Prostate gland (tissue), 2 donors: ENCODE results near the gene CPED1. TPM values are rescaled to one million over a fixed set of nuclear protein-coding genes. Genes with fewer than 3 reads are reported as not detected.

Experiments
- DNase-seq: peaks from one replicate; pipeline ENCODE4 v3.0.0-alpha.2; 2019; ENCODE audit warnings: low spot score
- H3K27ac ChIP-seq, 2 donors: fragments of 200-600 bp; sonication (generic); 2 replicates each; pipeline ENCODE4 v1.5.1; 2017 to 2019
- H3K27me3 ChIP-seq: fragments of 200-600 bp; sonication (generic); replicated peaks from 2 replicates; pipeline ENCODE4 v1.5.1; 2019; ENCODE audit not compliant: insufficient read depth
- H3K36me3 ChIP-seq, 2 donors: fragments of 200-600 bp; sonication (generic); 1 replicate in 1 of 2; 2 replicates in 1 of 2; pipeline versions ENCODE4 v1.5.1 to v1.8.1; 2017 to 2019
- H3K4me1 ChIP-seq: fragments of 200-600 bp; sonication (generic); replicated peaks from 2 replicates; pipeline ENCODE4 v1.5.1; 2019
- H3K4me3 ChIP-seq, 2 donors: fragments of 200-600 bp; sonication (generic); 2 replicates each; pipeline ENCODE4 v1.5.1; 2017 to 2019
- H3K9me3 ChIP-seq: fragments of 200-600 bp; sonication (generic); 2 replicates; pipeline ENCODE4 v1.5.1; 2017
- POLR2A ChIP-seq: fragments of 450-650 bp; IDR thresholded peaks from one replicate; pipeline ENCODE4 v1.6.1; 2016; ENCODE audit warnings: antibody characterized with exemption, mild to moderate bottlenecking
- POLR2AphosphoS5 ChIP-seq: sonication (generic); formaldehyde crosslinking; IDR thresholded peaks from one replicate; pipeline ENCODE4 v1.6.1; 2017; ENCODE audit warnings: antibody characterized with exemption
- WGBS: methylation state at CpG from one replicate; pipeline ENCODE4 v1.1.5; 2018; 5-methylcytosine and 5-hydroxymethylcytosine counted together
- intact Hi-C: fragments of 100-400 bp; cut with DNase I; formaldehyde crosslinking; loops from one replicate; pipeline ENCODE4 v1.14.2; 2022
- total RNA-seq, 2 donors: library from RNA; depleted of rRNA; stranded (reverse); fragments of >200 nt; gene quantifications; one replicate each; pipeline ENCODE4 v1.1.0, GENCODE V29; 2016
- TF ChIP-seq, protein P1 (sequence below), 4 experiments: fragments of 200-600 bp in 2 of 4; fragments of 450-650 bp in 2 of 4; sonication (generic) in 2 of 4; IDR thresholded peaks; 1 replicate in 3 of 4; 2 replicates in 1 of 4; pipeline ENCODE4 v1.5.1; 2016 to 2019; ENCODE audit warnings: antibody characterized with exemption in 4 of 4, mild to moderate bottlenecking in 2 of 4, moderate library complexity in 2 of 4

The CPED1 gene
- total RNA-seq, 2 donors from 2014 or later: 10.7 to 23.3 TPM

- no peaks in the 10 kb centered on the region for H3K9me3 ChIP-seq
- intact Hi-C loops: loop anchor here (1.0 kb wide), 1 partner anchor 94 kb away; no protein-coding TSS in a partner anchor
- no peak for DNase-seq
- H3K27me3 ChIP-seq: no peaks in the 10 kb centered on the region
- no peak overlapping the region for H3K4me3 ChIP-seq
- no peak overlapping the region for H3K27ac ChIP-seq
- 68% methylated on average over 4 of the region's 4 CpGs for WGBS
- TF ChIP-seq, protein P1, sequence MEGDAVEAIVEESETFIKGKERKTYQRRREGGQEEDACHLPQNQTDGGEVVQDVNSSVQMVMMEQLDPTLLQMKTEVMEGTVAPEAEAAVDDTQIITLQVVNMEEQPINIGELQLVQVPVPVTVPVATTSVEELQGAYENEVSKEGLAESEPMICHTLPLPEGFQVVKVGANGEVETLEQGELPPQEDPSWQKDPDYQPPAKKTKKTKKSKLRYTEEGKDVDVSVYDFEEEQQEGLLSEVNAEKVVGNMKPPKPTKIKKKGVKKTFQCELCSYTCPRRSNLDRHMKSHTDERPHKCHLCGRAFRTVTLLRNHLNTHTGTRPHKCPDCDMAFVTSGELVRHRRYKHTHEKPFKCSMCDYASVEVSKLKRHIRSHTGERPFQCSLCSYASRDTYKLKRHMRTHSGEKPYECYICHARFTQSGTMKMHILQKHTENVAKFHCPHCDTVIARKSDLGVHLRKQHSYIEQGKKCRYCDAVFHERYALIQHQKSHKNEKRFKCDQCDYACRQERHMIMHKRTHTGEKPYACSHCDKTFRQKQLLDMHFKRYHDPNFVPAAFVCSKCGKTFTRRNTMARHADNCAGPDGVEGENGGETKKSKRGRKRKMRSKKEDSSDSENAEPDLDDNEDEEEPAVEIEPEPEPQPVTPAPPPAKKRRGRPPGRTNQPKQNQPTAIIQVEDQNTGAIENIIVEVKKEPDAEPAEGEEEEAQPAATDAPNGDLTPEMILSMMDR (IDR thresholded peaks at IDR 0.05): no peak
- TF ChIP-seq POLR2AphosphoS5: no peak
- H3K36me3 ChIP-seq: no peaks in the 10 kb centered on the region
- H3K4me1 ChIP-seq: no peaks in the 10 kb centered on the region
These were observed 92.4 kb downstream of the CPED1 start for GRCh38 chr7:121080913-121081326.

DNA sequence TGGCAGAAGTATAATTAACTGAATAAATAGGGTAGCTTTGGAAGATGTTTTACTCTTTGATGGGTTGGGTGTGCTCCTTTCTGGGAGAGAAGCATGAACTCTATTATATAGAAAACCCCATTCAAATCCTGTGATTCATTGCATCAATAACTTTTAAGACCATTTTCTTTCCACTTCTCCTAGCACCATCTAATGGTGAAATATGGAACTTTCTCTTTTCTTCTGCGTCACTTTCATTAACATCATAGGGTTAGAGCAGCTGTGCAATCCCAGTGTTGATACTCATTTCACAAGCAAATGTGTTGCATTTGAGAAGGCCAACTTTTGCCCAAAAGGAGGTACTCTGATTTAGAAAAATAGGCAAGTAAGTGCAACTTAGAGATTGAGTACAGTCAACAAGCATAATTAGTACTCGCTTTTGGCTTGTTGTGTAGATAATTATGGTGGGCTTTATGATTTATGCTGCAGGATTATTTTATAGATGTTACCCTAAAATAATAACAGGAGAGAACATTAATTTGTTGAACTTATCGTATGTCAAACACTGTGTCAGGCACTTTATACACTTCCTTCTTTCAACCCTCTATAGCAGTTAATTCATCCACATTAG lies 92.9 kb downstream of the CPED1 start:
- no peak for DNase-seq
- H3K27me3 ChIP-seq: no peaks in the 10 kb centered on the region
- no peaks in the 10 kb centered on the region for H3K36me3 ChIP-seq
- intact Hi-C loops: loop anchor here (1.0 kb wide), 1 partner anchor 94 kb away; no protein-coding TSS in a partner anchor
- TF ChIP-seq POLR2AphosphoS5: peak; percentile 28
- no peak for TF ChIP-seq POLR2A
- TF ChIP-seq, protein P1 (IDR thresholded peaks at IDR 0.05): peak in 3 of 4 experiments; percentile 68 to 82 (median 74)
- H3K4me1 ChIP-seq: no peaks in the 10 kb centered on the region
- H3K27ac ChIP-seq: no peak overlapping the region
- H3K9me3 ChIP-seq: no peaks in the 10 kb centered on the region
- 48% methylated on average over 3 of the region's 3 CpGs for WGBS
- no peak overlapping the region for H3K4me3 ChIP-seq

- H3K4me3 ChIP-seq: no peak overlapping the region
- H3K27me3 ChIP-seq: no peaks in the 10 kb centered on the region
- intact Hi-C loops: no loop called here
- no peak for DNase-seq
- TF ChIP-seq, protein P1 (IDR thresholded peaks at IDR 0.05): no peak
- no peak for TF ChIP-seq POLR2AphosphoS5
- no peak for TF ChIP-seq POLR2A
- H3K9me3 ChIP-seq: no peaks in the 10 kb centered on the region
- no peaks in the 10 kb centered on the region for H3K4me1 ChIP-seq
- no peak overlapping the region for H3K27ac ChIP-seq
- H3K36me3 ChIP-seq: no peaks in the 10 kb centered on the region
These were observed 94.0 kb downstream of the CPED1 start for GRCh38 chr7:121082400-121083101.

GRCh38 chr7:121083138-121083789 lies 94.8 kb downstream of the CPED1 start:
- Histone ChIP-seq H3K4me1 (no peaks in the 10 kb centered on the region), H3K36me3 (no peaks in the 10 kb centered on the region), H3K4me3 (no peak overlapping the region), H3K27me3 (no peaks in the 10 kb centered on the region), H3K9me3 (no peaks in the 10 kb centered on the region), H3K27ac (no peak overlapping the region)
- TF ChIP-seq, protein P1 (IDR thresholded peaks at IDR 0.05): no peak
- TF ChIP-seq POLR2A: no peak
- TF ChIP-seq POLR2AphosphoS5: no peak
- intact Hi-C loops: no loop called here
- DNase-seq: no peak
- WGBS: 95% methylated on average over 4 of the region's 4 CpGs
